Measurements from ENCODE around the gene PRSS36. TPM values are rescaled to one million over a fixed set of nuclear protein-coding genes. Genes with fewer than 3 reads are reported as not detected.

Gene PRSS36
- polyA plus RNA-seq, 3 donors: 3.1 to 4.2 (median 3.4) TPM

DNA sequence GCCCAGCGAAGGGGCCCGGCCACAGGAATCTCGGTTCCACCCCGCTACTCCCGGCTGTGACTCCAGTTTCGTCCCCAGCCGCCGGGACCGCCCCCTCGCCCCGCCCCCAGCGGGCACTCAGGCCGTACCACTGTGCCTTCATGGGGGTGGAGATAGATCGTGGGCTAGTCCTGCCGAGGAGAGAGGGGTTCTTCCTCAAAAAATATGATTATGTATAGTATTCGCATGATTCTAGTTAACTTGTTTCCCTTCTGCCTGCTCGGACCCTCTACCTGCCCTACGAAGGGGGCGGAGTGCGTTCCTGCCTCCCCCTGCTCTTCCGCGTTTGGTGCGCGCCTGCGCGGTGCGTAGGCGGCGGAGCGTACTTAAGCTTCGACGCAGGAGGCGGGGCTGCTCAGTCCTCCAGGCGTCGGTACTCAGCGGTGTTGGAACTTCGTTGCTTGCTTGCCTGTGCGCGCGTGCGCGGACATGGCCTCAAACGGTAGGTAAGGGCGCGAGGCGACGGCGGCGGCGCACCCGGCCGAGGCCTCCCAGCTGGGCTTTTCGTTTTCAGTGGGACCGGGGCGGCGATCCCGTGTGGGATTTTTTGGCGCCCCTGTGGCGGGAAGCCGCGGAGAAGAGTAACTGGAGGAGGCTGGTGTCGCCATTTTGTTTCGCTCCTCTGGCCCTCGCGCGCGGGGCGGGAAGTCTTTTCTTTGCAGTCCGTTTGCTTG lies 30.0 kb upstream of the PRSS36 start, which contains the start of gene FUS:
Gene FUS, plus strand, starts transcription at position 393 of the 713 bp plus-strand sequence. Its CDS starts 76 bp downstream, at position 469.
- Histone ChIP-seq H3K4me3 (replicated peaks in 1 of 3; ENCODE audit: low read depth in 2 of 3, low read length in 3 of 3) (peak within 1 kb of the TSS; percentile 71 to 98 (median 95)), H3K79me2 (ENCODE audit: insufficient read depth, low read length) (peaks cover 61% of the 10 kb centered on the region), H4K20me1 (ENCODE audit: insufficient read depth, low read length) (peaks cover 49% of the 10 kb centered on the region), H2AFZ (ENCODE audit: insufficient read depth, low read depth, low read length, poor library complexity, severe bottlenecking) (peak within 1 kb of the TSS; percentile 94), H3K4me1 (ENCODE audit: control insufficient read depth in 1 of 2, insufficient read depth in 2 of 2, low read length in 2 of 2) (peaks cover 36 to 46% of the 10 kb centered on the region in 2 donors), H3K27ac (ENCODE audit: low read depth in 1 of 2, low read length in 2 of 2) (peak within 1 kb of the TSS; percentile 88 to 95), H3K4me2 (replicated peaks; ENCODE audit: extremely low read depth, low read length, poor library complexity, severe bottlenecking) (peak within 1 kb of the TSS; percentile 99), H3K27me3 (ENCODE audit: control insufficient read depth in 2 of 2, insufficient read depth in 2 of 2, low read length in 2 of 2) (no peaks in the 10 kb centered on the region), H3K9ac (ENCODE audit: insufficient read depth, low read length, poor library complexity, severe bottlenecking) (peak within 1 kb of the TSS; percentile 89), H3K36me3 (replicated peaks in 1 of 2; ENCODE audit: control insufficient read depth in 1 of 2, insufficient read depth in 2 of 2, low read length in 2 of 2) (peaks cover 26 to 28% of the 10 kb centered on the region in 2 donors), H3K9me3 (replicated peaks in 1 of 2; ENCODE audit: control insufficient read depth in 1 of 2, insufficient read depth in 1 of 2, low read length in 2 of 2) (no peaks in the 10 kb centered on the region)
- DNase-seq: peak; percentile 91 to 96 (median 94)
- under 1% methylated on average over 65 of the region's 69 CpGs for WGBS (ENCODE audit: insufficient coverage)
- Mint-ChIP-seq H3K27me3 (ENCODE audit: low read depth in 3 of 3) (peaks cover 2 to 6% (median 4%) of the 10 kb centered on the region in 3 donors), H3K36me3 (peaks cover 28 to 29% of the 10 kb centered on the region in 2 donors), H3K4me1 (peaks cover 49% of the 10 kb centered on the region), H3K4me3 (peak within 1 kb of the TSS; percentile 93 to 94), H3K27ac (peak within 1 kb of the TSS; percentile 97 to 100 (median 99)), H3K9me3 (peaks cover 0 to 3% (median 0%) of the 10 kb centered on the region in 7 donors)
- TF ChIP-seq, protein P1, sequence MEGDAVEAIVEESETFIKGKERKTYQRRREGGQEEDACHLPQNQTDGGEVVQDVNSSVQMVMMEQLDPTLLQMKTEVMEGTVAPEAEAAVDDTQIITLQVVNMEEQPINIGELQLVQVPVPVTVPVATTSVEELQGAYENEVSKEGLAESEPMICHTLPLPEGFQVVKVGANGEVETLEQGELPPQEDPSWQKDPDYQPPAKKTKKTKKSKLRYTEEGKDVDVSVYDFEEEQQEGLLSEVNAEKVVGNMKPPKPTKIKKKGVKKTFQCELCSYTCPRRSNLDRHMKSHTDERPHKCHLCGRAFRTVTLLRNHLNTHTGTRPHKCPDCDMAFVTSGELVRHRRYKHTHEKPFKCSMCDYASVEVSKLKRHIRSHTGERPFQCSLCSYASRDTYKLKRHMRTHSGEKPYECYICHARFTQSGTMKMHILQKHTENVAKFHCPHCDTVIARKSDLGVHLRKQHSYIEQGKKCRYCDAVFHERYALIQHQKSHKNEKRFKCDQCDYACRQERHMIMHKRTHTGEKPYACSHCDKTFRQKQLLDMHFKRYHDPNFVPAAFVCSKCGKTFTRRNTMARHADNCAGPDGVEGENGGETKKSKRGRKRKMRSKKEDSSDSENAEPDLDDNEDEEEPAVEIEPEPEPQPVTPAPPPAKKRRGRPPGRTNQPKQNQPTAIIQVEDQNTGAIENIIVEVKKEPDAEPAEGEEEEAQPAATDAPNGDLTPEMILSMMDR (IDR thresholded peaks at IDR 0.05): no peak
- intact Hi-C loops (cut with micrococcal nuclease): loop anchor here (2.0 to 10.0 kb wide), 3 partner anchors 67 to 265 kb away; partner anchors contain the start of genes ITGAX (in 1 of the 2) and ZNF843 (in 1 of the 2)

DNA sequence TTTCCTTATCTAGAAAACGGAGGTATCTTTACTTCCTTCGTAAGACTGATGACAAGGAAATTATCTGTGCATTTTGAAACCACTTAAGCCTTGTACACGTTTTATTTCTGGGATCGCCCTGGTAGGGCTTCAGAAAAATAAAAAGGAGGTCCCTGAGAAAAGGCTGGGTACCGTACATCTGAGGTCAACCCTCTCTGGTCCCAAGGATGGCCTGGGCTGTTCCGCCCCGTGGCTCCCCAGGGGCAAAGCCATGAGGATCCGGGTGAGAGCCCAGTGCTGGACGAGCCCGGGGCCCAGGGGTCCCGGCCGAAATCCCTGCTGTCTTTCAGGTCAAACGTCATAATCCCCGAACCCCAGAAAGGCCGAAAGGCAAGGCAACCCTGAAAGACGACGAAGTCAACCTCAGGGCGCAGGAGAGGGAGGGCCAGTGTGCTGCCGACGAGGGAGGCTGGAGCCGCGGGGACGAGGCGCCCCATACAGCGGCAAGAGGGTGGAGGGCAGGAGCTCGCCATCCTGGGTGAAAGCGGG lies 29.4 kb upstream of the PRSS36 start:
- peaks cover 54% of the 10 kb centered on the region for H3K79me2 ChIP-seq (ENCODE audit: insufficient read depth, low read length)
- intact Hi-C loops (cut with micrococcal nuclease): loop anchor here in 1 of 2 donors (10.0 kb wide), 1 partner anchor 266 kb away; the partner anchor contains the start of gene ZNF843
- WGBS (ENCODE audit: insufficient coverage): under 1% methylated on average over 25 of the region's 27 CpGs
- peaks cover 45% of the 10 kb centered on the region for H3K4me1 Mint-ChIP-seq
- H4K20me1 ChIP-seq (ENCODE audit: insufficient read depth, low read length): peaks cover 43% of the 10 kb centered on the region
- peak overlapping the region; percentile 71 to 98 (median 95) for H3K4me3 ChIP-seq (replicated peaks in 1 of 3; ENCODE audit: low read depth in 2 of 3, low read length in 3 of 3)
- H3K4me3 Mint-ChIP-seq: peak overlapping the region; percentile 89 to 93
- H3K4me2 ChIP-seq (replicated peaks; ENCODE audit: extremely low read depth, low read length, poor library complexity, severe bottlenecking): peak overlapping the region; percentile 99
- H3K36me3 Mint-ChIP-seq: peaks cover 22 to 23% of the 10 kb centered on the region in 2 donors
- peak overlapping the region; percentile 97 to 100 (median 99) for H3K27ac Mint-ChIP-seq
- H3K36me3 ChIP-seq (replicated peaks in 1 of 2; ENCODE audit: control insufficient read depth in 1 of 2, insufficient read depth in 2 of 2, low read length in 2 of 2): peaks cover 21 to 22% of the 10 kb centered on the region in 2 donors
- H3K9me3 ChIP-seq (replicated peaks in 1 of 2; ENCODE audit: control insufficient read depth in 1 of 2, insufficient read depth in 1 of 2, low read length in 2 of 2): no peaks in the 10 kb centered on the region
- H3K9ac ChIP-seq (ENCODE audit: insufficient read depth, low read length, poor library complexity, severe bottlenecking): peak overlapping the region; percentile 89
- peaks cover 2 to 6% (median 5%) of the 10 kb centered on the region in 3 donors for H3K27me3 Mint-ChIP-seq (ENCODE audit: low read depth in 3 of 3)
- H3K27ac ChIP-seq (ENCODE audit: low read depth in 1 of 2, low read length in 2 of 2): peak overlapping the region; percentile 88 to 95
- no peaks in the 10 kb centered on the region for H3K27me3 ChIP-seq (ENCODE audit: control insufficient read depth in 2 of 2, insufficient read depth in 2 of 2, low read length in 2 of 2)
- H3K4me1 ChIP-seq (ENCODE audit: control insufficient read depth in 1 of 2, insufficient read depth in 2 of 2, low read length in 2 of 2): peaks cover 34 to 42% of the 10 kb centered on the region in 2 donors
- TF ChIP-seq, protein P1 (IDR thresholded peaks at IDR 0.05): no peak
- peaks cover 0 to 3% (median 0%) of the 10 kb centered on the region in 7 donors for H3K9me3 Mint-ChIP-seq
- no peak for DNase-seq
- peak overlapping the region; percentile 94 for H2AFZ ChIP-seq (ENCODE audit: insufficient read depth, low read depth, low read length, poor library complexity, severe bottlenecking)
